IPS DF 6.9 (cell line): Measurements from ENCODE around the gene EPHB1.

Source experiments
- DNase-seq: peaks from one replicate; pipeline ENCODE4 v3.0.0-alpha.2; 2013; ENCODE audit warnings: low read depth, low spot score
- H3K27ac ChIP-seq: one replicate; pipeline ENCODE4 v1.5.1; 2013; ENCODE audit warnings: low read length, control low read depth
- H3K27me3 ChIP-seq: 2 replicates; pipeline ENCODE4 v1.6.1; 2013; ENCODE audit warnings: mild to moderate bottlenecking, low read length; ENCODE audit not compliant: control insufficient read depth, insufficient read depth
- H3K36me3 ChIP-seq: 2 replicates; pipeline ENCODE4 v1.6.1; 2013; ENCODE audit warnings: low read length; ENCODE audit not compliant: control insufficient read depth, insufficient read depth
- H3K4me1 ChIP-seq: 2 replicates; pipeline ENCODE4 v1.6.1; 2013; ENCODE audit warnings: low read length; ENCODE audit not compliant: control insufficient read depth, insufficient read depth
- H3K4me3 ChIP-seq: 2 replicates; pipeline ENCODE4 v1.5.1; 2013; ENCODE audit warnings: mild to moderate bottlenecking, low read length
- H3K9me3 ChIP-seq: 2 replicates; pipeline ENCODE4 v1.6.1; 2013; ENCODE audit warnings: low read length, inconsistent platforms; ENCODE audit not compliant: control insufficient read depth, insufficient read depth
- WGBS: extraction: QIAGEN DNeasy Blood & Tissue Kit; methylation state at CpG from one replicate; pipeline ENCODE4 v1.1.7; 2013; ENCODE audit warnings: mixed read lengths, missing lambda C conversion rate; ENCODE audit not compliant: insufficient read length, insufficient coverage; 5-methylcytosine and 5-hydroxymethylcytosine counted together

Gene EPHB1

DNA sequence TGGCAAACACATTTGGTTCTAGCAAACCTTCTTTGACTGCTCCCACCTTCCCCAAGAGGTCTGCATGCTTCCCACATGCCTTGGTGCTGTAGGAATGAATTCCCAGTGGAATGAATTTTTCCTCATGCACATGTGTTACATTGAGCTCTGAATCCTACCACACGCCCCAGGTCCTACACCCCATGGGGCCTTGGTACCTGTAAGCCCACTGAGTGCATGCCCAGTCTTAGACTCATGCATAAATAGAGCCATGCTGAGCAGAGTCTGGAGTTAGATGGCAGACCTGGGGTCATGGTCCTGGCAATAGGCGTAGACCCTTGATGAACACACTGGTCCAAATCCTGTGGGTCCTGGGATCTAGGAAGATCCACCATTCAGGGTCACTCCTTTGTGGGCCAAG lies 81.8 kb downstream of the EPHB1 start:
- Histone ChIP-seq H3K36me3 (no peaks in the 10 kb centered on the region), H3K4me3 (no peak overlapping the region), H3K27ac (no peak overlapping the region), H3K27me3 (no peaks in the 10 kb centered on the region), H3K4me1 (no peaks in the 10 kb centered on the region), H3K9me3 (no peaks in the 10 kb centered on the region)
- WGBS, result no CpG with 5 or more reads among the region's 2 CpGs
- DNase-seq, result no peak

DNA sequence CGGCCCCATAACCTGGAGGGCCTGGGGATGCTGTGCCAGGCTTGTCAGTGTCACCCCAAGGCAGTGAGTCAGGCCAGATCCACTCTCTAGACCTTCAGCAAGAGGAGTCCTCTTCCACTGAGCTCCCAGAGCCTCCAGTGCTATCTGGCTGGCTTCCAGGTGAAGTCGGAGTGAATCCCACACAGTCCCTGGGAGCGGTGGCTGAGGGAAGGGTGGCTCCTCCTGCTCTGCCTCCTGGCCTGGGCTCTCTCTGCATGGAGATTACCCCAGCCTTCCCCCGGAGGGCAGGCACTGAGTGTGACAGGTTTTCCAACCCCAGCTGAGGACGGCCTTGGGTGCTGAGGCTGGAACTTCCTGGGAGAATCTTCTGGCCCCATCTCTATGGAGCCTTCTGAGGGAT lies 82.7 kb downstream of the EPHB1 start:
- no peak overlapping the region for H3K4me3 ChIP-seq
- no peaks in the 10 kb centered on the region for H3K9me3 ChIP-seq
- no peak overlapping the region for H3K27ac ChIP-seq
- no peaks in the 10 kb centered on the region for H3K4me1 ChIP-seq
- H3K36me3 ChIP-seq, result no peaks in the 10 kb centered on the region
- no peaks in the 10 kb centered on the region for H3K27me3 ChIP-seq
- no peak for DNase-seq
- WGBS, result no CpG with 5 or more reads among the region's 5 CpGs

DNA sequence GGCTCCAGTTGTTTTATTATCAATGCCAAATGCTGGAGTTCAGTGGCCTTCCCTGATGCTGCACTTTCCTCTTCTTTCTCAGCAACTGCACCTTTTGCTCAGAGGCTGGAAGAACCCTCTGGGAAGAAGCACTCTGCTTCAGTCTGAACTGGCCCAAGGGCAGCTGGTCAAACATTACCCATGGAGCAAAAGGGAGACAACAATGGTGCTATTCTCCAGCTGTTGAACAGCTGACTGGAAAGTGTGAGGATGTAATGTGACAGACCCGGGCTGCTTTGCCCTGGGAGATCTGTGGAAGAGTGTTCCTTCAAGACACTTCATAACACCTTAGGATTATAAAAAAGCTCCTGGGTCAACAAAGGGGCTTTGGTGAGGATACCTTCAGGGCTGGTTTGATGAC lies 84.9 kb downstream of the EPHB1 start:
- Histone ChIP-seq H3K27me3 (no peaks in the 10 kb centered on the region), H3K36me3 (no peaks in the 10 kb centered on the region), H3K27ac (no peak overlapping the region), H3K4me3 (no peak overlapping the region), H3K9me3 (no peaks in the 10 kb centered on the region), H3K4me1 (no peaks in the 10 kb centered on the region)
- DNase-seq, result no peak
- no CpG with 5 or more reads among the region's 1 CpG for WGBS

DNA sequence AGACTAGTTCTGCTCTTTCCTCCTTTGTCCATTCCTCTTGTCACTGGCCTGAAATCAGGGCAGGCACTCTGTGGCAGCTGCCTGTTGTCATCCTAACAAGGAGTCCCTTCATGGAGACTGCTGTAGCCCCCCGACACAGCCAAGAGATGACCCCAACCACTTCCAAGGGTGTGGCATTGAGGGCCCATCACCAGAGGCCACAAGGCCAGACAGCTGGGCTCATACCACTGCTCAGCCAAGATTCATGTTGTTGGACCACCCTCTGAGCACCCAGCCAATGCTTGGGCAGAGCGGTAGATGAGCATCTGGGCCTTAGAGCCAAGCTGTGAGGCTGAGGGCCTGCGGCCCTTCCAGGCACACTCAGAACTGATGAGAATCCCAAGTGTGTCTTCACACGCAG lies 85.4 kb downstream of the EPHB1 start:
- no peak overlapping the region for H3K4me3 ChIP-seq
- no CpG with 5 or more reads among the region's 4 CpGs for WGBS
- no peak for DNase-seq

GRCh38 chr3:134881305-134881704 lies 86.2 kb downstream of the EPHB1 start:
- H3K4me1 ChIP-seq, result peaks cover 2% of the 10 kb centered on the region; the same call in 1 of the 2 replicates
- no peaks in the 10 kb centered on the region for H3K27me3 ChIP-seq
- H3K9me3 ChIP-seq, result no peaks in the 10 kb centered on the region
- no peak overlapping the region for H3K4me3 ChIP-seq
- no peak for DNase-seq
- H3K36me3 ChIP-seq, result no peaks in the 10 kb centered on the region
- WGBS, result no CpG with 5 or more reads among the region's 4 CpGs
- no peak overlapping the region for H3K27ac ChIP-seq

More for the DNA sequence above, 85.4 kb downstream of the EPHB1 start:
- no peaks in the 10 kb centered on the region for H3K36me3 ChIP-seq
- no peak overlapping the region for H3K27ac ChIP-seq
- H3K27me3 ChIP-seq, result no peaks in the 10 kb centered on the region
- no peaks in the 10 kb centered on the region for H3K9me3 ChIP-seq
- H3K4me1 ChIP-seq, result no peaks in the 10 kb centered on the region

DNA sequence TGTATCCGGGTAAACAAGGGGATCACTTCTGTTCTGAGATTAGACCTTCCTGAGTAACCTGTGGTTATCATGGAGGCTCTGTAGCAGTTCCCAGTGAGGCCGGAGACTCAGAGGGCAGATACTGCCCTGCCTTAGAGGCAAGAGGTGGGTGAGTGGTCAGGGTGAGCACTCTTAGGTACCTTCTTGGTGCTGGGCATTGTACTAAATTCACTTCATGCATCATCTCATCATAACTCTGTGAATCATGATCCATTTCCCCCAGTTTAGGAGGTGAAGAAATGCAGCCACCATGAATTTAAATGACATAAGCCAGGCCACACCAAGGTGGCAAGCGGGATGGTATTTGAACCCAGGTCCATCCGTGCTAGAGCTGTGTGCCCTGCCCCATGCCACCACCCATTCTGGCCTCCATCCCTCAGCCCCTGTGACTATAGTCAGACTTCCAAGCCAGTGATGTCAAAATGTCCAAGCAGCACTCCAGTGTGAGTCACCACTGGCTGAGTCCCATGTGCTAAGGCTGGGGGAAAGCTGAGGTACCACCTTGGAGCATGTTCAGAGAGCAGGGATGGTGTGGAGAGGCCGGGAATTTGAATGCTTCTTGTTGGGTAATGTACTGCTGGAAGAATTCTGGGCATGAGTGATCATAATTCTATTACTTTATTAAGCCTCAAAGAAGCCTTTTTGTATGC lies 88.8 kb downstream of the EPHB1 start:
- no peaks in the 10 kb centered on the region for H3K9me3 ChIP-seq
- no peak for DNase-seq
- H3K4me3 ChIP-seq, result no peak overlapping the region
- H3K36me3 ChIP-seq, result no peaks in the 10 kb centered on the region
- H3K4me1 ChIP-seq, result peaks cover 2% of the 10 kb centered on the region; the same call in 1 of the 2 replicates
- no peak overlapping the region for H3K27ac ChIP-seq
- no CpG with 5 or more reads among the region's 5 CpGs for WGBS
- H3K27me3 ChIP-seq, result no peaks in the 10 kb centered on the region; the same call in 1 of the 2 replicates

- no CpG with 5 or more reads among the region's 6 CpGs for WGBS
- no peak for DNase-seq
- Histone ChIP-seq H3K4me1 (peaks cover 2% of the 10 kb centered on the region; the same call in 1 of the 2 replicates), H3K9me3 (no peaks in the 10 kb centered on the region), H3K36me3 (no peaks in the 10 kb centered on the region), H3K4me3 (no peak overlapping the region), H3K27ac (no peak overlapping the region), H3K27me3 (no peaks in the 10 kb centered on the region; the same call in 1 of the 2 replicates)
Observed at GRCh38 chr3:134885877-134886621, 91.0 kb downstream of the EPHB1 start.

DNA sequence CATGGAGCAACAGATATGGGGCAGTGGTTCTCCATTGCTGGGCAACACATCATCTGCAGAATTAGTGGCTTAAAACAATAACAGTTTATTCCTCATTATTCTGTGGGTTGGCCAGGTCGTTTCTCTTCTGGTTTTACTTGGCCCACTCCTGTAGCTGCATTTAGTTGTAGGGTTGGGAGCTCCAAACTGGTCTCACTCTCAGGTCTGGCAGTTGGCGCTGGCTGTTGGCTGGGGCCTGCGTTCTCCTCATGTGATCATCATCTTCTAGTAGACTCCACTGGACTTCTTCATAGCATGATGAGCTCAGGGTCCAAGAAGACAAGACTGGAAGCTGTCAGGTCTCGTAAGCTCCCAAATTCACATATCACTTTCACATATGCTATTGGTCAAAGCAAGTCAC lies 91.9 kb downstream of the EPHB1 start:
- Histone ChIP-seq H3K27me3 (no peaks in the 10 kb centered on the region; the same call in 1 of the 2 replicates), H3K27ac (no peak overlapping the region), H3K4me1 (peaks cover 2% of the 10 kb centered on the region; the same call in 1 of the 2 replicates), H3K36me3 (no peaks in the 10 kb centered on the region), H3K4me3 (no peak overlapping the region), H3K9me3 (no peaks in the 10 kb centered on the region)
- no peak for DNase-seq
- WGBS, result no CpG with 5 or more reads among the region's 4 CpGs

GRCh38 chr3:134887536-134887935 lies 92.5 kb downstream of the EPHB1 start:
- Histone ChIP-seq H3K27ac (no peak overlapping the region), H3K27me3 (no peaks in the 10 kb centered on the region; the same call in 1 of the 2 replicates), H3K9me3 (no peaks in the 10 kb centered on the region), H3K4me3 (no peak overlapping the region), H3K36me3 (no peaks in the 10 kb centered on the region), H3K4me1 (peaks cover 2% of the 10 kb centered on the region; the same call in 1 of the 2 replicates)
- no peak for DNase-seq

GRCh38 chr3:134892326-134892725 lies 97.3 kb downstream of the EPHB1 start:
- Histone ChIP-seq H3K36me3 (no peaks in the 10 kb centered on the region), H3K27ac (no peak overlapping the region), H3K4me1 (no peaks in the 10 kb centered on the region), H3K4me3 (no peak overlapping the region), H3K27me3 (peaks cover 7% of the 10 kb centered on the region; the same call in 1 of the 2 replicates), H3K9me3 (no peaks in the 10 kb centered on the region)
- WGBS, result no CpG with 5 or more reads among the region's 2 CpGs
- no peak for DNase-seq
